ENCODE data around the gene PEPD.

The PEPD gene

DNA sequence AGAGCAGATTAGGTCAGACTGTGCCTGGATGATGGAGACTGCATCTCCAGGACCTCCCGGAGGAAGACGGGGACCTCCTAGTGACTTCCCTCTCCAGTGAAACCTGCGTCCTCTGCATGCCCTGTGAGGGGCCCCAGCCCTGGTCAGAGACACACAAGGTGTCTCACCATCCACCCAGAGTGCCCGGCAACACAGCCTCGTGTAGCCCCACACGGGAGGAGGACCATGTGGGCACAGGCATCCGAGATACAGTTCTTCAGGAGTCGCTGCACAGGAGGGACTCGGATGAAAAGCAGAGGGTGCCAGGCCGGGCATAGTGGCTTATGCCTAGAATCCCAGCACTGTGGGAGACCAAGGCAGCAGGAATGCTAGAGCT, 64.8 kb downstream of the PEPD start:
- TF ChIP-seq POLR2AphosphoS5 (IDR thresholded peaks at IDR 0.05; ENCODE audit: low read depth): no peak
- TF ChIP-seq, protein P1, sequence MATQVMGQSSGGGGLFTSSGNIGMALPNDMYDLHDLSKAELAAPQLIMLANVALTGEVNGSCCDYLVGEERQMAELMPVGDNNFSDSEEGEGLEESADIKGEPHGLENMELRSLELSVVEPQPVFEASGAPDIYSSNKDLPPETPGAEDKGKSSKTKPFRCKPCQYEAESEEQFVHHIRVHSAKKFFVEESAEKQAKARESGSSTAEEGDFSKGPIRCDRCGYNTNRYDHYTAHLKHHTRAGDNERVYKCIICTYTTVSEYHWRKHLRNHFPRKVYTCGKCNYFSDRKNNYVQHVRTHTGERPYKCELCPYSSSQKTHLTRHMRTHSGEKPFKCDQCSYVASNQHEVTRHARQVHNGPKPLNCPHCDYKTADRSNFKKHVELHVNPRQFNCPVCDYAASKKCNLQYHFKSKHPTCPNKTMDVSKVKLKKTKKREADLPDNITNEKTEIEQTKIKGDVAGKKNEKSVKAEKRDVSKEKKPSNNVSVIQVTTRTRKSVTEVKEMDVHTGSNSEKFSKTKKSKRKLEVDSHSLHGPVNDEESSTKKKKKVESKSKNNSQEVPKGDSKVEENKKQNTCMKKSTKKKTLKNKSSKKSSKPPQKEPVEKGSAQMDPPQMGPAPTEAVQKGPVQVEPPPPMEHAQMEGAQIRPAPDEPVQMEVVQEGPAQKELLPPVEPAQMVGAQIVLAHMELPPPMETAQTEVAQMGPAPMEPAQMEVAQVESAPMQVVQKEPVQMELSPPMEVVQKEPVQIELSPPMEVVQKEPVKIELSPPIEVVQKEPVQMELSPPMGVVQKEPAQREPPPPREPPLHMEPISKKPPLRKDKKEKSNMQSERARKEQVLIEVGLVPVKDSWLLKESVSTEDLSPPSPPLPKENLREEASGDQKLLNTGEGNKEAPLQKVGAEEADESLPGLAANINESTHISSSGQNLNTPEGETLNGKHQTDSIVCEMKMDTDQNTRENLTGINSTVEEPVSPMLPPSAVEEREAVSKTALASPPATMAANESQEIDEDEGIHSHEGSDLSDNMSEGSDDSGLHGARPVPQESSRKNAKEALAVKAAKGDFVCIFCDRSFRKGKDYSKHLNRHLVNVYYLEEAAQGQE (IDR thresholded peaks at IDR 0.05; ENCODE audit: insufficient replicate concordance, low read depth): no peak
- no peak for TF ChIP-seq SPI1 (IDR thresholded peaks at IDR 0.05; ENCODE audit: borderline replicate concordance, low read depth)
- no peak for DNase-seq (ENCODE audit: low read depth in 1 of 2, low spot score in 1 of 2)
- no peaks in the 10 kb centered on the region for H3K27me3 ChIP-seq (ENCODE audit: insufficient read depth, poor library complexity, severe bottlenecking)
- no peak overlapping the region for H3K4me3 ChIP-seq (replicated peaks; ENCODE audit: insufficient read depth, low read length)
- H3K27ac ChIP-seq (replicated peaks): no peak overlapping the region

DNA sequence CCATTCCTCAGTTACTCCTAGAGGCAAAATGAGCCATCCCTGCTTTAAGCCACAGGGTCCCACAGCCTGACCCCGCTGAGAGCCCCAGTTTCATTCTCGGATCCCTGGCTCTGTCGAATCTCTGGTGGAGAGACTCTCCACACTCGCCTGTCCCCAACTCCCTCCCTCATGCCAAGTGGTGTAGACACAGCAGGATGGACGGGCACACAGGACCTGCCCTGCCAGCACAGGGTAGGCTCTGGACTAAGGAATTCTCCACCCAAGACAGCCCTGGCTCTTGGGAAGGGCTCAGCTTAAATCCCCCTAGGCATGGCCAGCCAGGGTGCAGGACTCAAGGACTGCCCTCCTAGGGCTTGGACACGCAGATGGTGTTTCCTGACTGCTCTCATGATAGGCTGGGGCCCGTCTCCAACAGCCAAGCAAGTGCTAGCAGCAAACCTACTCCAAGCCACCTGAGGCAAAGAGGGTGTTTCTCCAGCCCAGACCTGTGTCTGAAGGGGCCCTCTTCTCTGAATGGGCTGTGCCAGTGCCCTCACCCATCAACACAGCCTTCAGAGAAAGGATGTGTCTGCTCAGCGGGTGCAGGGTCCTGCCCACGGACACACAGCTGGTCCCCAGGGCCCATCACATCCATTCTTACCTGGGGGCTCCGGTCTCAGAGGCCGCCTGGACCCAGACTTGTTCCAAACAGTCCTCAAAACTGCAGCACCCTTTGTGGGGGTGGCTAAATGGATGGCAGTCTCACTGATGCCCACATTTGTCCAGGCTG, 65.3 kb downstream of the PEPD start:
- no peak overlapping the region for H3K4me3 ChIP-seq (replicated peaks; ENCODE audit: insufficient read depth, low read length)
- no peaks in the 10 kb centered on the region for H3K27me3 ChIP-seq (ENCODE audit: insufficient read depth, poor library complexity, severe bottlenecking)
- DNase-seq (ENCODE audit: low read depth in 1 of 2, low spot score in 1 of 2): no peak
- H3K27ac ChIP-seq (replicated peaks): no peak overlapping the region
- TF ChIP-seq, protein P2, sequence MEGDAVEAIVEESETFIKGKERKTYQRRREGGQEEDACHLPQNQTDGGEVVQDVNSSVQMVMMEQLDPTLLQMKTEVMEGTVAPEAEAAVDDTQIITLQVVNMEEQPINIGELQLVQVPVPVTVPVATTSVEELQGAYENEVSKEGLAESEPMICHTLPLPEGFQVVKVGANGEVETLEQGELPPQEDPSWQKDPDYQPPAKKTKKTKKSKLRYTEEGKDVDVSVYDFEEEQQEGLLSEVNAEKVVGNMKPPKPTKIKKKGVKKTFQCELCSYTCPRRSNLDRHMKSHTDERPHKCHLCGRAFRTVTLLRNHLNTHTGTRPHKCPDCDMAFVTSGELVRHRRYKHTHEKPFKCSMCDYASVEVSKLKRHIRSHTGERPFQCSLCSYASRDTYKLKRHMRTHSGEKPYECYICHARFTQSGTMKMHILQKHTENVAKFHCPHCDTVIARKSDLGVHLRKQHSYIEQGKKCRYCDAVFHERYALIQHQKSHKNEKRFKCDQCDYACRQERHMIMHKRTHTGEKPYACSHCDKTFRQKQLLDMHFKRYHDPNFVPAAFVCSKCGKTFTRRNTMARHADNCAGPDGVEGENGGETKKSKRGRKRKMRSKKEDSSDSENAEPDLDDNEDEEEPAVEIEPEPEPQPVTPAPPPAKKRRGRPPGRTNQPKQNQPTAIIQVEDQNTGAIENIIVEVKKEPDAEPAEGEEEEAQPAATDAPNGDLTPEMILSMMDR (IDR thresholded peaks at IDR 0.05; ENCODE audit: insufficient read depth, low read length): no peak
- TF ChIP-seq GABPA (IDR thresholded peaks at IDR 0.05; ENCODE audit: low read depth) (no peak), SPI1 (IDR thresholded peaks at IDR 0.05; ENCODE audit: borderline replicate concordance, low read depth) (no peak), POLR2AphosphoS5 (IDR thresholded peaks at IDR 0.05; ENCODE audit: low read depth) (no peak)
- TF ChIP-seq, protein P1 (IDR thresholded peaks at IDR 0.05; ENCODE audit: insufficient replicate concordance, low read depth): no peak

DNA sequence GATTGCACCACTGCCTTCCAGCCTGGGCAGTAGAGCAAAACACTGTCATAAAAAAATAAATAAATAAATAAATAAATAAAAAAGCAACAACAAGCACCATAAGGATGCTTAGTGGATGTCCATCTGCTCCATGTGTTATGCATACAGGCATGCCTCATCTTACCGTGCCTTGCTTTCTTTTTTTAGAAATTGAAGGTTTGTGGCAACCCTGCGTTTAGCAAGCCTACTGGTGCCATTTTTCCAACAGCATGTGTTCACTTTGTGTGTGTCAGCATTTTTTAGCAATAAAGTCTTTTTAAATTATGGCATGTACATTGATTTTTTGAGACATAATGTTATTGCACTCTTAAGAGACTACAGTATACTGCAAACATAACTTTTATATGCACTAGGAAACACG, 68.3 kb downstream of the PEPD start:
- Histone ChIP-seq H3K4me3 (replicated peaks; ENCODE audit: insufficient read depth, low read length) (no peak overlapping the region), H3K27me3 (ENCODE audit: insufficient read depth, poor library complexity, severe bottlenecking) (no peaks in the 10 kb centered on the region)
- no peak for DNase-seq (ENCODE audit: low read depth in 1 of 2, low spot score in 1 of 2)

More for the DNA sequence above, 68.3 kb downstream of the PEPD start:
- no peak overlapping the region for H3K27ac ChIP-seq (replicated peaks)
- TF ChIP-seq, protein P1 (IDR thresholded peaks at IDR 0.05; ENCODE audit: insufficient replicate concordance, low read depth): no peak
- TF ChIP-seq, protein P2 (IDR thresholded peaks at IDR 0.05; ENCODE audit: insufficient read depth, low read length): no peak

All from HL-60 (cell line).